HG03159 (cell line): Measurements from ENCODE around the gene TRA2A.

Experiments
- ATAC-seq: cut with Tn5 transposase; IDR thresholded peaks from one replicate; pipeline ENCODE4 v1.9.1; 2021; ENCODE audit warnings: mild to moderate bottlenecking, moderate library complexity; ENCODE audit not compliant: unreplicated experiment

TRA2A gene

DNA sequence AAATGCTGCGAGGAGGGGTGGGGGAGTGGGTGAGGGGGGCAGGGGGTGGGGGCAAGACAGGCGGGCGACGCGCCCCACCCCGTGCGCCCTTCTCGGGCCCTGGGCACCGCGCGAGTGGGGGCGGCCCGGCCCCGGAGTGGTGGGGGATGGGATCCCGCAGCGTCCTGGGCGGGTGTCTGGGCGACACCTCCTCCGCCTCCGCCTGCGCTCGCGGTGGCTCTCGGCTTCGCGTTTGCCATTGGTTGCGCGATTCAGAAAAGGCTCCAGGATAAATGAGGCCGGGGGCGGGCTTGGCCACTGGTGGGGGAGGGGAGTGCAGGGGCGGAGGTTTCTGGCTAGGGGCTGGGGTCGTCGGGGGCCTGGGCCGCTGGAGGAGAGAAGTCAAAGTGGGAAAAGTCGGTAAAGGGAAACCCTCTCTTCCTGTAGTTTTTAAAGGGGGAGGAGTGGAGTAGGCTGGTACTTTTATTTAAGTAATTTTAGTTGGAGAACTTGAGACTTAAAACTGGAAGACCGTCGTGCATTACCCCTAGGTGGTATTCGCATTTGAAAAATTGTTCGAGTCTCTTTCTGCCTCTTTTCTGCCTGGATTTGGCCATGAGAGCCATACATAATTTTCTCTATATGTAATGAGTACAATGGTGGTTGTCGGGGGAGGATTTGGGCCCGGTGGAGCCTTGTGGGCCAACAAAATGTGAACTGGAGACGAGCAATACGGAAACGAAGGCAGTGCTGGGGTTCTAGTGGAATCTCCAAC, 60.5 kb downstream of the TRA2A start:
- no peak for ATAC-seq

DNA sequence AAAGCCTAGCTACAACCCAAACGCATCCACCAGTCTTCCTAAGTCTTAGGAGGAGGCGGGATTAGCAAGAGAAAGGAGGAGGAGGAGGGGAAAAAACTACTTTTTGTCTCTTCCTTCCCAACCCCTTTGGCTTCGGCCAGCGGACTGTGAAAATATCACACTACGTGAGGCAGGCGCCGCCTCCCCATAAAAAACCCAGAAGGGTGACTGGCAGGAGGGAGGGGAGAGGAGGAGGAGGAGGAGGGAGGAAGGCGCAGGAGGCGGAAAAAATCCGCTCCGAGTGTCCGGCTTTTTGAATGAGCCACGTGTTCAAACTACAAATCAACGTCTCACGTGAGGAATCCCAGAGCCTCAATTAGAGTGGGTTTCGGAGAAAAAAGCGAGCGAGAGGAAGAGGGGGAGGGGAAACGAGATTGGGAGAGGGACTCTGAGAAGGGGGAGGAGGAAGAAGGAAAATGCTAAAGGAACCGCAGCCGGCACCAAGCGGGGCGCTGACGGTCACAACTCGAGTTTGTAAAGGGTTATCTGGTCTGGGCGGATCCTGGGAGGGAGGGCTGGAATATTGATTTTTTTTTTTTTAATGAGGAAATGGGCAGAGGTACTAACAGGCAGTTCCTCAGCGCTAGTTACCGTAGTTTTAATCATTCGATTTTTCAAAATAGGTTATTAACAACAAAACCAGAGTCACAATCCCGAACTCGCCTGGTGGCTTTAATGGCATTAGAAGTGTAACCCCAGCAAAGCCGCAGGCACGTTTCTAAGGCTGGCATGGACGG, 61.3 kb downstream of the TRA2A start, which contains the start of gene IGF2BP3:
TSS of gene IGF2BP3 (minus strand) at position 162 of the 776 bp plus-strand sequence. CDS start 381 bp downstream, outside the sequence.
- ATAC-seq = no peak

DNA sequence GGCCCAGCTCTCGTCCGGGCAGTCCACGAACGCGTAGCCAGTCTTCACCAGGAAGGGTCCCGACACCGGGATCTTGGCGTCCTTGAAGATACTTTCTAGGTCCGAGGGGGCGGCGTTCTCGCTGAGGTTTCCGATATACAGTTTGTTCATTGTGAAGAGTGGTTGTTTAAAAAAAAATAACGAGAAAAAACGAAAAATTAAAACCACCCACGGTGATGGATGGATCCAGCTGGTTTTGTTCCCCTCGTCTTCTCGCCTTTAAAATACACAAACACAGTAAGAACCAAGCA, 61.9 kb downstream of the TRA2A start:
- ATAC-seq = no peak

DNA sequence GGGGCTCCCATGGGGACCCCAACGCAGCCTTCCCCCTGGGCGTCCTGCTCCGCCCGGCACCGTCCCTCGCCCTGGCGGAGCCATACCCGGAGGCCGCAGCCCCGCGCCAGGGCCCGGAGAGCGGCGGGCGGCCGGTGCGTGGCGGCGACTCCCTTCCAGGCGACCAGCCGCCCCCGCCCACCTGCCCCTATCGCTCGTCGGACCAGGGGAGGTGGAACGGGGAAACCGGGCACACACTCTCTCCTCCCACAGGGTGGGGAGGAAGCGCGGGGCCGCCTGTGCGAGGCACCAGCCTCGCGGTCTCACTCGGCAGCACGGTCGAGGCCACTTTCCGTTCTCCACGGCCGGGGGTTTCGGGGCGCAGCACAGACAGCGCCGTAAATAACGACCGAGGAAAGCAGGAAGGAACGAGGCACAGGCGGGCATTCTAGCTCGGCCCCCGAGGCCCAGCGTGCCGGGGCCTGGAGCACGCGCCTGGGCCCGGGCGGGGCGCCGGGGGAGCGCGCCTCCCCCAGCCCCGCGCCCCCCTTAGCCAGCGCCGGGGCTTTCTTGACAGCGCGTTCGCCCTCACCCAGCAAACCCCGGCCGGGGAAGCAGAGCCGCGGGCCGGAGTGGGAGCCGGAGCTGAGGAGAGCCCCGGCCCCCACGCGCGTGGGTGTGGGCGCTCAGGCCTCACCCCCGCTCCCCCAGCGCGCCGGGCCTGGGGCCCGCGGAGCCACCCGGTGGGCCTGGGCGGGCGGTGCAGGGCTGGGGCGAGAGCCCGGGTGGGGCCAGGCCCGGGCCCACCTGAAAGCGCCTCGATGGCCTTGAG, 62.4 kb downstream of the TRA2A start:
- ATAC-seq = no peak

DNA sequence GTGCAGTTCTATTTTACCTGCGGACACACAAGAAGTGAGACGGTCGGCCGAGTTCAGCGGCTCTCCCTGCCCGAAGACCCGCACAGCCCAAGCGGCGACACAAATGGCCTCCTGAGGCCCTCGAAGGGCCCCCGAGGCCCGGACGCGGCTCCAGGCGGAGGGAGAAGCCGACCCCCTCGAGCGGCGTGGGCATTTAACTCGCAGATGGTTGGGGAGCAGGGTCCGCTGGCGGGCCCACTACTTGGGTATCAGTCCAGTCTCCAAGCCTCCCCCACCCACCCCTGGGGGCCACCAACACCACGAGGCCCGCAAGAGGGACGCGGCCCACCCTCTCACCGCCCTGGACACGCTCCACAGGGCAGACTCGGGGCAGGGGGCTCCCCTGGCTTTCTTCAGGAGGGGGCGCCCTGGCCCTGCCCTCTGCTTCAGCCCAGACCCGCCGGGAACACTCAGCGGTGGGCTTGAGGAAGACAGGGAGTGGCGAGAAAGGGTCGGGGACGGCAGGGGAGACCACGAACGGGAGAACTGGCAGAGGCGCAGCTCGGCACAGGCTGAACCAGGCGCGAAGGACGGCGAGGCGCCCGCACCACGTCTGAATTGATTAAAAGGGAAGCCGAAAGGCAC, 63.1 kb downstream of the TRA2A start:
- ATAC-seq = no peak

DNA sequence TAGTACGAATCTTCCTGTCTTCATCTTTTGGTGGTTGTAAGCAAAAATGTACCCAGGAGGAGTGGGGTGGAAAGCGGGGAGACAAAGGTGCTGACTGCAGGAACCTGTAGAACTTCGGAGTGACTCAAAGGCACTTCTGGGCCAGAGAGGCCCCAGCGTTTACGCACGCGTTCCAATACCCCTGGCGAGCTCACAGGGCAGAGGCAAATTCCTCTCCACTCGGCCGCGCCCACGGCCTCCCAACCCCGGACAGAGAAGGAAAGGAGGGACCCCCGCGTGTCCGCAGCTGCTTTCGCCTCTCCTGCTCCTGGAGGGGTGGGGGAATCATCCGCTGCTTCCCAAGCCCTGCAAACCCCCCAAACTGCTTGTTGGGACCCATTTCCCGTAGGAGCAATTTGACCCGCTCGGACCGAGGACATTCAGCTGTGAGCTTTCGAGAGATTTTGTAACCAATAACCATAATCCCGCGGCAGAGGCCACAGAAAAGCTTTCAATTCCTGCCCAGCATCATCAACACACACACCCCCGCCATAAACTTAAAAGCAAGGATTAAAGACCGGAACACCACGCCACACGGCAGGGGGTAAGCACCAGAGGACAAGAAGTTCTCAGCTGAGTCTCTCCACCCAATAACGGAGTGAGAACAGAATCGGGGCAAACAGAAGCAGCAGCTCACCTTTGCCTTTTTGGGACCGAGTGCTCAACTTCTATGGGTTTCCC, 63.8 kb downstream of the TRA2A start:
- no peak for ATAC-seq

DNA sequence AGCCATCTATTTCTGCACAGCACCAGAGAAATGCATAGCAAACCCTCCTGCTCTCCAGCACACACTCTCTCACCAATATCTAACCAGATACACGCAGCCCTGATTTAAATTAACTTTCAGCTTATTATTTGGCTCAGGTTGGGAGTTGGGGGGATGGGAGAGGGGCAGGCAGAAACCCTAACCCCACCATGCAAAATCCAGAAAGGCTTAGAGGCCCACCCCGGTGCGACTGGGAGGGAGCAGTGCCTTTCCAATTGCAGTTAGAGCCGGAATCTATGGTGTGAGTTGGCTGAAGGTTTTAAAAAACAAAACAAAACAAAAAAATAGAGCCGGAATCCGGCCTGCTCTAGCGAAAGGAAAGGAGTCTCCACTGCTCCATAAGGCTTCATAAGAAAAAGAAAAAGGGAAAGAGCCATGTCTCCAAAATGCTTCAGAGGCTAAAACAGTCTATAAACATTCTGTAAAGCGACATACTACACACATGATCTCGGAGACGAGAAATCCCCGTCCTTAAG, 64.4 kb downstream of the TRA2A start:
- no peak for ATAC-seq

DNA sequence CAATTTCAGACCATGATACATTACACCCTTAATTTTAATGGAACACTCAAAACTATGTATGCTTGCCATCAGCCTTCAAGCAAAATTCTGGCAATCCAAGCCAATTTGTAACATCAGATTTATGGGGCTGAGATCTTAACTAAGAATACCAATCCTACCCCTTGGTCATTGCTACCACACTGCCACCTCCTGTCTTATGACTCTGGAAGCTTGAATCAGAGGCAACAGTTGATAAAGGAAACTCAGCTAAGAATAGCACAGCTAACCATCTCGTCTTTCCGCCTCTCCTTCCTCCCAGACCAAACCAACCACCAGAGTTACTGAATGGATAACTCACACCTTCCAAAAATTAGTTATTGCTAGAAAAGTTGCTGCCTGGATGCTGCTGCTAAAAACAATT, 68.9 kb downstream of the TRA2A start:
- no peak for ATAC-seq

DNA sequence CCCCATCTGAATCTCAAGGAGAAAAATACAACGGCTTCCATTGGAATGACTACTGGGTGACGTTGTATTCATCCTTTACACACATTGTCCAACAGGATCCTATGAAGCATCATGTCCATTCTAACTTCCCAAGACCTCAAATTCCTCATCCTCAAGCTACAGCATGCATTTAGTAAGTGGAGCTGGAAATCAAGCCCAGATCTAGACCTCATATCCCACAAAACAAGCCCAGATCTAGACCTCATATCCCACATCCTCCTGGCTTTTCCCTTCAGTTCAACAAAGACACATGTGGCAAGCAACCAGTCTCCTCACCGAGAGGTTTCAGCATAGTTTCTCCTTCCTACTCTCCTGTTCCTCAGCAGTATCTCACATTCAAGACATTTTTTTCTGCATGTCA, 73.7 kb downstream of the TRA2A start:
- ATAC-seq = no peak

DNA sequence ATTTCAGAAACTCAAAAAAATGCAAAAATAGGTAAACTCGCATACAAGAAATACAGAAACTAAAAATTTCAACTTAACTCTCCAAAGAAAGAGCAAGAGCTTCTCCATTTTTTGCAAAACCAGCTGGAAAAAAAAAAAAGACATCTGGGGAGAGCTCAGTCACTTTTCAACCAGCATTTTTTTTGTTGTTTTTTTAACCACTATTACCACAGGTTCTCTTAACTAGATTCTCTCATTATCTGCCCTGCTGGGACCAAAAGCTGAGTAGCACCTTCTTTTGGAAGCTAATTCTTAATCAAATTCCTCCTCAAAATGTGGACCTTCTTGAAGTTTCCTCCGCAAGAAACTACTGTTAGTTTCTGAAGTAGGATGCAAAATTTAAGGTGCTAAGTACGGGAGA, 75.7 kb downstream of the TRA2A start:
- ATAC-seq = no peak

DNA sequence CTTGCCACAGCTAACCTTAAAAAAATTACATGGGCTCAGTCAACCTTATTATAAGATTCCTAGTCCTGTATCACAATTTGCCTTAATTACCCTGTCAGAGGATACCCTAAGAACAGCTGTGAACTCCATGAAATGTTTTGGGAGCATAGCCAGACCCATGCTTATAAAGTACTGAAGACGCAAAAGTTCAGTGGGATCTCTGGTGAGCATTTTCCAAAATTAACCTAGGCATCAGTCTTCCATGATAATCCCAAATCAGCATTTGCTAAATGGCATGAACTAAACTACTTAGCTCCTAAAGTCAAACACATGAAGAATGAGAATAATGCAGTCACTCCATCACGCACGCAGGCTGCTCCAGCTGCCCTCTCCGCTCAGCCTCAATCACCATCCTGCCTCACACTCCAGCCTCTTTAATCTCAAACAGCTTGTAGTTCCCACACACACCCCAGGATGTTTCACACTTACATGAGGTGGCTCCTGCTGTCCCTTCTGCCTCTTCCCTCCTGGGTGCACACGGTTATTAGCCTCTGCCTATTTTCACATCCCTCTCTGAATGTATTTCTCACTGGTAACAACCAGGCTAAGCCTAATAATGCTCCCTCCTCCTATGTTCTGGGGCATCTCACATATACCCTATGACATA, 76.8 kb downstream of the TRA2A start:
- no peak for ATAC-seq
